Measurements from ENCODE around the gene TMEM59L.

The TMEM59L gene

GRCh38 chr19:18669524-18669817 lies 56.8 kb downstream of the TMEM59L start:
- no peak overlapping the region for H3K4me3 ChIP-seq (ENCODE audit: low read depth, low read length)
- TF ChIP-seq CTCF (IDR thresholded peaks at IDR 0.05; ENCODE audit: low read depth, low read length) = no peak

DNA sequence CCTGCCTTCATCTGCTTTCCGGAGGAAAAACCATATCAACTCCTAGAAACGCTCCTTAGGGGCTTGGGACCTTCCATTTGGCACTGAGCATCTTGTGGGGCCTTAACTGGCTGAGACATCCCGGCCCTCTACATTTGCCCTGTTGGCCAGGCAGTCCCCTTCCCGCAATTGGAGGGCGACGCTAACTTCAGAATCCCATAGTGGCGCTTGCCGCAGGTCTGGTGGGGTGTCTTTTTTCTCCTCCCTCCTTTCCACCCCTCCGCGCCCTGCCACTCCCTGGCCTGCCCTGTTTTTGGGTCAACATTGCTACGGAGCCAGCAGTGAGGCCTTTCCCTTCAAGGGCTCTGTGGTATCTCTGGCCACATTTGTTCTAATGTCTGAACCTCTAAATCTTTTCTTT lies 57.2 kb downstream of the TMEM59L start:
- H3K4me3 ChIP-seq (ENCODE audit: low read depth, low read length) = no peak overlapping the region
- TF ChIP-seq CTCF (IDR thresholded peaks at IDR 0.05; ENCODE audit: low read depth, low read length) = no peak

DNA sequence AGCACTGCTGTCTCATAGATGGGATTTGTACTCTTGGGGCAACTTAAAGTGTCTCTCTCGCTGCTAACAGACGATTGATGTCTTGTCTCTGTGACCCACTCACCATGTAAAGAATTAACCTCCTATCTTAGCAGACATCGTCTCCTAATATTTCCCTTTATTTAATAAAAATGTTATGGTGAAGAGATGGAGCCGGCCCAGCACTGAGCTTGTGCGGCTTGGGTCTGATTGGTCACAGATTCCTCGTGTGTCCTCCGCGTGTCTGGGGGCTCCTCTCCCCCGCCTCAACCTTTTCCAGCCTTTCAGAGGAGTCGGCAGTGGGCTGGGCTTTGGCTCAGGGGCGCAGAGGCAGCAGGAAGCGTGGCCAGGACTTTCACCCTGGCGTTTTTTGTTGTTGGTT lies 57.6 kb downstream of the TMEM59L start:
- no peak for TF ChIP-seq CTCF (IDR thresholded peaks at IDR 0.05; ENCODE audit: low read depth, low read length)
- no peak overlapping the region for H3K4me3 ChIP-seq (ENCODE audit: low read depth, low read length)

All from WI38 (cell line).